A549 (cell line): ENCODE results near the gene TMPRSS11B. TPM values are rescaled to one million over a fixed set of nuclear protein-coding genes. Genes with fewer than 3 reads are reported as not detected.

Source experiments
- ATAC-seq, 2 experiments: fragments of 200-7000 bp in 1 of 2; fragments of >200 bp in 1 of 2; cut with Nextera tagmentation in 1 of 2; cut with Tn5 transposase in 1 of 2; 3 replicates each; pipeline versions ENCODE4 v1.8.0 to v1.9.1; 2018 to 2020; ENCODE audit warnings: mild to moderate bottlenecking in 1 of 2, moderate library complexity in 1 of 2
- CTCF ChIA-PET: fragments of 300-600 bp; sonication (Branson Sonifier 250); formaldehyde crosslinking; extraction: SDS; loops from one replicate; lab custom pipeline; 2021; ENCODE audit warnings: antibody characterized with exemption, inconsistent platforms; lab: Yijun Ruan, JAX
- POLR2A ChIA-PET: fragments of 350-600 bp; formaldehyde crosslinking; extraction: SDS; loops from one replicate; lab custom pipeline; 2021; ENCODE audit warnings: antibody characterized with exemption, inconsistent platforms; lab: Yijun Ruan, JAX
- DNase-seq, 2 experiments: peaks; one replicate each; pipeline versions ENCODE4 v3.0.0 to v3.0.0-alpha.2; 2011 to 2016; ENCODE audit warnings: low read depth in 1 of 2, low spot score in 1 of 2
- FAIRE-seq: peaks from 2 replicates; lab custom pipeline; 2011; peaks lifted over from hg19 to GRCh38; lab: Jason Lieb, UNC
- H3K27ac ChIP-seq, 2 experiments: fragments of >200 bp; sonication (Bioruptor Twin); formaldehyde crosslinking; 3 replicates each; pipeline ENCODE4 v1.5.1; 2016 to 2017
- H3K4me1 ChIP-seq: fragments of >200 bp; sonication (Bioruptor Twin); formaldehyde crosslinking; 3 replicates; pipeline ENCODE4 v1.6.1; 2016
- H3K4me2 ChIP-seq: fragments of >200 bp; sonication (Bioruptor Twin); formaldehyde crosslinking; 3 replicates; pipeline ENCODE4 v1.6.1; 2016
- H3K4me3 ChIP-seq: fragments of >200 bp; sonication (Bioruptor Twin); formaldehyde crosslinking; 3 replicates; pipeline ENCODE4 v1.5.1; 2016
- H3K9me3 ChIP-seq: fragments of >200 bp; sonication (Bioruptor Twin); formaldehyde crosslinking; 3 replicates; pipeline ENCODE4 v1.6.1; 2016
- ATOH8 ChIP-seq: fragments of 250-450 bp; sonication (Bioruptor Pico); IDR thresholded peaks from 2 replicates; pipeline ENCODE4 v1.5.0; 2020; ENCODE audit warnings: low read depth, mild to moderate bottlenecking, moderate library complexity
- CBX8 ChIP-seq: fragments of 200-600 bp; sonication (generic); IDR thresholded peaks from 2 replicates; pipeline ENCODE4 v1.6.1; 2016
- CEBPB ChIP-seq, 2 experiments: fragments of >200 bp in 1 of 2; sonication (Bioruptor Twin) in 1 of 2; formaldehyde crosslinking in 1 of 2; IDR thresholded peaks; 2 replicates each; pipeline ENCODE4 v1.6.1; 2012 to 2016
- CTCF ChIP-seq: fragments of >200 bp; sonication (Bioruptor Twin); formaldehyde crosslinking; IDR thresholded peaks from 3 replicates; pipeline ENCODE4 v1.5.1; 2016
- HDAC2 ChIP-seq: fragments of 200-600 bp; sonication (generic); IDR thresholded peaks from 2 replicates; pipeline ENCODE4 v1.6.1; 2016
- JUN ChIP-seq, 2 experiments: fragments of >200 bp; sonication (Bioruptor Twin); formaldehyde crosslinking; IDR thresholded peaks; 2 replicates in 1 of 2; 3 replicates in 1 of 2; pipeline ENCODE4 v1.6.1; 2016 to 2017
- JUNB ChIP-seq: fragments of >200 bp; sonication (Bioruptor Twin); formaldehyde crosslinking; IDR thresholded peaks from 2 replicates; pipeline ENCODE4 v1.6.1; 2016
- KDM1A ChIP-seq: fragments of 200-600 bp; sonication (generic); IDR thresholded peaks from 2 replicates; pipeline ENCODE4 v1.6.1; 2016; ENCODE audit warnings: low read depth, mild to moderate bottlenecking
- PBX3 ChIP-seq: IDR thresholded peaks from 2 replicates; pipeline ENCODE4 v1.6.1; 2012
- RAD21 ChIP-seq, 2 experiments: fragments of >200 bp in 1 of 2; sonication (Bioruptor Twin) in 1 of 2; formaldehyde crosslinking in 1 of 2; IDR thresholded peaks in 1 of 2; conservative IDR thresholded peaks in 1 of 2; 2 replicates in 1 of 2; 3 replicates in 1 of 2; pipeline ENCODE4 v1.6.1; 2012 to 2018; ENCODE audit warnings: inconsistent platforms in 1 of 2
- REST ChIP-seq: fragments of 200-600 bp; sonication (generic); IDR thresholded peaks from 2 replicates; pipeline ENCODE4 v1.6.1; 2016; ENCODE audit warnings: antibody characterized with exemption, mild to moderate bottlenecking, moderate library complexity
- SMC3 ChIP-seq: fragments of >200 bp; sonication (Bioruptor Twin); formaldehyde crosslinking; IDR thresholded peaks from 3 replicates; pipeline ENCODE4 v1.6.1; 2018; ENCODE audit warnings: inconsistent platforms
- WGBS: methylation state at CpG from one replicate; pipeline ENCODE4 v1.1.6; 2017; ENCODE audit errors: missing lambda C conversion rate; 5-methylcytosine and 5-hydroxymethylcytosine counted together
- polyA plus RNA-seq, 4 experiments: library from polyadenylated mRNA; depleted of rRNA in 3 of 4; stranded (reverse); fragments of >200 nt; fragmentation: RNase III in 1 of 4; extraction: RNeasy Plus Mini Kit Qiagen cat#74134 plus additional on column Dnase treatment in 1 of 4; gene quantifications; 2 replicates in 3 of 4; 3 replicates in 1 of 4; pipeline ENCODE4 v1.2.3, GENCODE V29; 2011 to 2017

Gene TMPRSS11B
- polyA plus RNA-seq, 2 of the 4 experiments (the other 2 are of a cell fraction), result not detected

DNA sequence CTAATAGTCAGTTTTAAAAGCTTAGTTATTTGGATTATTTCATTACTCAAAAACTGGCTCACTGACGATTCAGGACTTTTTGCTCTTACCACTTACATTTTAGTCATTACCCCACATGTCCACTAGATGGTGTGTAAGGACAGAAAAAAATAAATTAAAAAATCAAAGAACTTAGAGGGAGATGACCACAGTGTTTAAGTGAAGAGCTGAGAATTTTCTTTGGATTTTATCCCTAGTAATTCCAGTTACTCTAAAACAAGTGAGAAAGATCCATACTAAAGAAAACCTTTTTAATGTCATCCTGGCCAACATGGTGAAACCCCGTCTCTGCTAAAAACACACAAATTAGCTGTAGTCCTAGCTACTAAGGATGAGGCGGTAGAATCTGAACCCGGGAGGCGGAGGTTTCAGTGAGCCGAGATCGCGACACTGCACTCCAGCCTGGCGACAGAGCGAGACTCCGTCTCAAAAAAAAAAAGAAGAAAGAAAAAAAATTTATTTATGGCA lies 26.4 kb upstream of the TMPRSS11B start:
- peak; percentile 24 to 51 for DNase-seq
- ATAC-seq, result peak in 1 of 2 experiments; percentile 54; a peak in 2 of 6 replicates
- POLR2A ChIA-PET, result no interaction called here
- no peak for TF ChIP-seq KDM1A
- peak; percentile 54 for TF ChIP-seq CTCF
- peak; percentile 58 for TF ChIP-seq SMC3
- TF ChIP-seq RAD21 (conservative IDR thresholded peaks at IDR 0.05 in 1 of 2, IDR thresholded peaks at IDR 0.05 in 1 of 2), result peak; percentile 69 to 75
- TF ChIP-seq JUN (IDR thresholded peaks at IDR 0.05), result no peak
- no peak for TF ChIP-seq PBX3
- TF ChIP-seq JUNB, result no peak
- TF ChIP-seq ATOH8, result no peak
- H3K9me3 ChIP-seq, result no peaks in the 10 kb centered on the region; the same call in 2 of the 3 replicates
- H3K27ac ChIP-seq, result no peak overlapping the region
- no peaks in the 10 kb centered on the region for H3K4me1 ChIP-seq
- H3K4me3 ChIP-seq, result no peak overlapping the region
- H3K4me2 ChIP-seq, result no peak overlapping the region
- no peak for FAIRE-seq
- CTCF ChIA-PET, result interaction anchor here (0.5 to 4.4 kb wide), 9 partner anchors 12 to 112 kb away, joined by 3 to 21 read pairs (median 3); no protein-coding TSS in a partner anchor
- WGBS, result 76% methylated on average over 11 of the region's 11 CpGs

GRCh38 chr4:68267433-68267944 lies 22.0 kb upstream of the TMPRSS11B start:
- no peak for ATAC-seq
- CTCF ChIA-PET, result no interaction called here
- no peaks in the 10 kb centered on the region; the same call in 2 of the 3 replicates for H3K9me3 ChIP-seq
- H3K4me2 ChIP-seq, result no peak overlapping the region
- no peak overlapping the region for H3K4me3 ChIP-seq
- no peak overlapping the region for H3K27ac ChIP-seq
- no peak for TF ChIP-seq REST
- POLR2A ChIA-PET, result no interaction called here
- no peak for FAIRE-seq
- H3K4me1 ChIP-seq, result no peaks in the 10 kb centered on the region
- 25% methylated on average over 2 of the region's 2 CpGs for WGBS
- peak in 1 of 2 experiments; percentile 14 for DNase-seq

- H3K4me2 ChIP-seq, result no peak overlapping the region
- H3K4me1 ChIP-seq, result no peaks in the 10 kb centered on the region
- H3K9me3 ChIP-seq, result no peaks in the 10 kb centered on the region
- 45% methylated on average over 3 of the region's 3 CpGs for WGBS
- TF ChIP-seq HDAC2 (no peak), CBX8 (no peak), PBX3 (no peak), CEBPB (IDR thresholded peaks at IDR 0.05) (no peak), CTCF (no peak), KDM1A (no peak)
- CTCF ChIA-PET, result no interaction called here
- no peak overlapping the region for H3K4me3 ChIP-seq
- no peak overlapping the region for H3K27ac ChIP-seq
- DNase-seq (no peak), ATAC-seq (no peak), FAIRE-seq (no peak)
- POLR2A ChIA-PET, result no interaction called here
These were observed 19.5 kb upstream of the TMPRSS11B start for GRCh38 chr4:68264875-68265565.
